ENCODE results near the gene SULT1B1. TPM values are rescaled to one million over a fixed set of nuclear protein-coding genes. Genes with fewer than 3 reads are reported as not detected.

SULT1B1 gene
- total RNA-seq, 1 experiment from 2014 or later = 0.04 TPM

GRCh38 chr4:69780141-69780540 is 19.7 kb upstream of the SULT1B1 start:
- H3K36me3 Mint-ChIP-seq = no peaks in the 10 kb centered on the region
- no peaks in the 10 kb centered on the region for H3K27me3 Mint-ChIP-seq (ENCODE audit: low read depth)
- DNase-seq (ENCODE audit: low spot score) (no peak), ATAC-seq (no peak)
- H3K4me1 Mint-ChIP-seq = peaks cover 3% of the 10 kb centered on the region
- H3K27ac Mint-ChIP-seq = no peak overlapping the region
- CTCF ChIA-PET = no interaction called here
- POLR2A ChIA-PET = no interaction called here
- TF ChIP-seq CREB1 (CRISPR knock-in tag; IDR thresholded peaks at IDR 0.05) (no peak), CBFB (CRISPR knock-in tag; IDR thresholded peaks at IDR 0.05; ENCODE audit: low read depth) (no peak), FOXK1 (CRISPR knock-in tag; IDR thresholded peaks at IDR 0.05) (no peak), SOX15 (CRISPR knock-in tag; IDR thresholded peaks at IDR 0.05) (no peak), ZNF232 (CRISPR knock-in tag; IDR thresholded peaks at IDR 0.05) (no peak), ESRRA (CRISPR knock-in tag; IDR thresholded peaks at IDR 0.05; ENCODE audit: borderline replicate concordance) (no peak)
- TF ChIP-seq, protein P1, sequence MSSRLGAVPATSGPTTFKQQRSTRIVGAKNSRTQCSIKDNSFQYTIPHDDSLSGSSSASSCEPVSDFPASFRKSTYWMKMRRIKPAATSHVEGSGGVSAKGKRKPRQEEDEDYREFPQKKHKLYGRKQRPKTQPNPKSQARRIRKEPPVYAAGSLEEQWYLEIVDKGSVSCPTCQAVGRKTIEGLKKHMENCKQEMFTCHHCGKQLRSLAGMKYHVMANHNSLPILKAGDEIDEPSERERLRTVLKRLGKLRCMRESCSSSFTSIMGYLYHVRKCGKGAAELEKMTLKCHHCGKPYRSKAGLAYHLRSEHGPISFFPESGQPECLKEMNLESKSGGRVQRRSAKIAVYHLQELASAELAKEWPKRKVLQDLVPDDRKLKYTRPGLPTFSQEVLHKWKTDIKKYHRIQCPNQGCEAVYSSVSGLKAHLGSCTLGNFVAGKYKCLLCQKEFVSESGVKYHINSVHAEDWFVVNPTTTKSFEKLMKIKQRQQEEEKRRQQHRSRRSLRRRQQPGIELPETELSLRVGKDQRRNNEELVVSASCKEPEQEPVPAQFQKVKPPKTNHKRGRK (CRISPR knock-in tag; IDR thresholded peaks at IDR 0.05; ENCODE audit: borderline replicate concordance) = no peak
- no peak overlapping the region for H3K4me3 Mint-ChIP-seq
- H3K9me3 Mint-ChIP-seq = peaks cover 6% of the 10 kb centered on the region; the same call in 1 of the 2 replicates

DNA sequence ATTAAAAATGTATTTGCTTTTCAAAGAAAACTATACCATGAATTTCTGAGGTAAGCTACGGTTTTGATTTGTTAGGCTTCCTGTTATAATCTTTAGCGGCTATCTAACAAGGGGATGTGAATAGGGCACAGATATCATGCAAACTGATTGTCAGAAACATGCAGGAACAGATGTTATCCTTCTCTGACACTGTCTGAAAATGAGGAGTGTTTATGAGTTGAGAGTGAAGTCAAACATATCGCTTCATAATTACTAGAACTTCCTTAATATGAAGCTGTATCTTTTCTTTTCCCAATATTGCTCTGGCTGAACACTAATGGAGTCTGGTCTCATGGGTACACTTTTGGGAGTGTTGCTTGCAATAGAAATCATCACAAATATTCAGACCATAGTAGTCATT is 16.3 kb upstream of the SULT1B1 start:
- Mint-ChIP-seq H3K4me3 (no peak overlapping the region), H3K4me1 (peaks cover 6% of the 10 kb centered on the region), H3K27me3 (ENCODE audit: low read depth) (no peaks in the 10 kb centered on the region), H3K36me3 (no peaks in the 10 kb centered on the region), H3K9me3 (no peaks in the 10 kb centered on the region), H3K27ac (no peak overlapping the region)
- ChIA-PET CTCF (interaction anchor here (0.6 kb wide), 1 partner anchor 1233 kb away, joined by 3 read pairs; no protein-coding TSS in a partner anchor), POLR2A (no interaction called here)
- ATAC-seq (no peak), DNase-seq (ENCODE audit: low spot score) (no peak)
- no peak for TF ChIP-seq ZNF671 (CRISPR knock-in tag; IDR thresholded peaks at IDR 0.05)
- TF ChIP-seq NR2C2 (CRISPR knock-in tag; IDR thresholded peaks at IDR 0.05) = no peak
- TF ChIP-seq KAT7 (CRISPR knock-in tag; IDR thresholded peaks at IDR 0.05; ENCODE audit: borderline replicate concordance) = no peak
- TF ChIP-seq MYBL2 (CRISPR knock-in tag; IDR thresholded peaks at IDR 0.05) = no peak
- TF ChIP-seq ELF4 (CRISPR knock-in tag; IDR thresholded peaks at IDR 0.05; ENCODE audit: low read depth) = no peak
- TF ChIP-seq, protein P2, sequence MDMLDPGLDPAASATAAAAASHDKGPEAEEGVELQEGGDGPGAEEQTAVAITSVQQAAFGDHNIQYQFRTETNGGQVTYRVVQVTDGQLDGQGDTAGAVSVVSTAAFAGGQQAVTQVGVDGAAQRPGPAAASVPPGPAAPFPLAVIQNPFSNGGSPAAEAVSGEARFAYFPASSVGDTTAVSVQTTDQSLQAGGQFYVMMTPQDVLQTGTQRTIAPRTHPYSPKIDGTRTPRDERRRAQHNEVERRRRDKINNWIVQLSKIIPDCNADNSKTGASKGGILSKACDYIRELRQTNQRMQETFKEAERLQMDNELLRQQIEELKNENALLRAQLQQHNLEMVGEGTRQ (CRISPR knock-in tag; IDR thresholded peaks at IDR 0.05) = no peak
- TF ChIP-seq PRRX2 (CRISPR knock-in tag; IDR thresholded peaks at IDR 0.05) = no peak

DNA sequence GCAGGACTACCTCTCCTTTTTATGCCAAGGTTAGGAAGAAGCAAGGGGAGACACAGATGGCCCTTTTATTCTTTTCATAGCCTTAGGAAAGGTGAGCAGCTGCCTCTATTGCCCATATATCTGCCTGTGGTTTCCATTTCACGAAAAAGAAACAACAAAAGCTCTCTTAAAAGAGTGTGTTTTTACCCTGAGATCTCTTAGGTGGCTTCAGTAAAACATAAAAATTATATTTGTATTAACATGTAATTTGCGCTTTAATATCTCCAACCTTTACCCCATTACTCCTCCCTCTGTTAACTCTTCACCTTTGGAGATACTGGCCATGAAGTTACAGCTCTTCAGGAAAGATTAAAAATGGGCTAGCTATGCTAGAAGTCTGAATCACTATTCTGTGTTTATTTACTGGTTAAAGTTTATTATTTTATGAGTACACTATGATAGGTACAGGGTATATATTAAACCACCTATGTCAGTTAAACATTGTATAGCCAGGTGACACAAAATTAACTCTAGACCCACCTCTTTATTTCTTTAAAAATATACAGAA is 15.0 kb upstream of the SULT1B1 start:
- no peak overlapping the region for H3K4me3 Mint-ChIP-seq
- DNase-seq (ENCODE audit: low spot score) (no peak), ATAC-seq (no peak)
- H3K4me1 Mint-ChIP-seq = peaks cover 2% of the 10 kb centered on the region; the same call in 1 of the 2 replicates
- ChIA-PET POLR2A (no interaction called here), CTCF (no interaction called here)
- no peaks in the 10 kb centered on the region for H3K9me3 Mint-ChIP-seq
- no peaks in the 10 kb centered on the region for H3K27me3 Mint-ChIP-seq (ENCODE audit: low read depth)
- H3K27ac Mint-ChIP-seq = no peak overlapping the region
- H3K36me3 Mint-ChIP-seq = no peaks in the 10 kb centered on the region
- TF ChIP-seq RORB (CRISPR knock-in tag; IDR thresholded peaks at IDR 0.05) = no peak
- no peak for TF ChIP-seq SOX15 (CRISPR knock-in tag; IDR thresholded peaks at IDR 0.05)
- no peak for TF ChIP-seq JUN (CRISPR knock-in tag; IDR thresholded peaks at IDR 0.05)
- no peak for TF ChIP-seq TCF7 (CRISPR knock-in tag; IDR thresholded peaks at IDR 0.05; ENCODE audit: low read depth)
- no peak for TF ChIP-seq NR3C1 (CRISPR knock-in tag; conservative IDR thresholded peaks at IDR 0.05; ENCODE audit: low read depth)
- TF ChIP-seq ZNF317 (CRISPR knock-in tag; IDR thresholded peaks at IDR 0.05; ENCODE audit: borderline replicate concordance, low read depth) = no peak
- TF ChIP-seq ELF4 (CRISPR knock-in tag; IDR thresholded peaks at IDR 0.05; ENCODE audit: low read depth) = no peak
- TF ChIP-seq MAX (CRISPR knock-in tag; IDR thresholded peaks at IDR 0.05) = no peak
- TF ChIP-seq, protein P3, sequence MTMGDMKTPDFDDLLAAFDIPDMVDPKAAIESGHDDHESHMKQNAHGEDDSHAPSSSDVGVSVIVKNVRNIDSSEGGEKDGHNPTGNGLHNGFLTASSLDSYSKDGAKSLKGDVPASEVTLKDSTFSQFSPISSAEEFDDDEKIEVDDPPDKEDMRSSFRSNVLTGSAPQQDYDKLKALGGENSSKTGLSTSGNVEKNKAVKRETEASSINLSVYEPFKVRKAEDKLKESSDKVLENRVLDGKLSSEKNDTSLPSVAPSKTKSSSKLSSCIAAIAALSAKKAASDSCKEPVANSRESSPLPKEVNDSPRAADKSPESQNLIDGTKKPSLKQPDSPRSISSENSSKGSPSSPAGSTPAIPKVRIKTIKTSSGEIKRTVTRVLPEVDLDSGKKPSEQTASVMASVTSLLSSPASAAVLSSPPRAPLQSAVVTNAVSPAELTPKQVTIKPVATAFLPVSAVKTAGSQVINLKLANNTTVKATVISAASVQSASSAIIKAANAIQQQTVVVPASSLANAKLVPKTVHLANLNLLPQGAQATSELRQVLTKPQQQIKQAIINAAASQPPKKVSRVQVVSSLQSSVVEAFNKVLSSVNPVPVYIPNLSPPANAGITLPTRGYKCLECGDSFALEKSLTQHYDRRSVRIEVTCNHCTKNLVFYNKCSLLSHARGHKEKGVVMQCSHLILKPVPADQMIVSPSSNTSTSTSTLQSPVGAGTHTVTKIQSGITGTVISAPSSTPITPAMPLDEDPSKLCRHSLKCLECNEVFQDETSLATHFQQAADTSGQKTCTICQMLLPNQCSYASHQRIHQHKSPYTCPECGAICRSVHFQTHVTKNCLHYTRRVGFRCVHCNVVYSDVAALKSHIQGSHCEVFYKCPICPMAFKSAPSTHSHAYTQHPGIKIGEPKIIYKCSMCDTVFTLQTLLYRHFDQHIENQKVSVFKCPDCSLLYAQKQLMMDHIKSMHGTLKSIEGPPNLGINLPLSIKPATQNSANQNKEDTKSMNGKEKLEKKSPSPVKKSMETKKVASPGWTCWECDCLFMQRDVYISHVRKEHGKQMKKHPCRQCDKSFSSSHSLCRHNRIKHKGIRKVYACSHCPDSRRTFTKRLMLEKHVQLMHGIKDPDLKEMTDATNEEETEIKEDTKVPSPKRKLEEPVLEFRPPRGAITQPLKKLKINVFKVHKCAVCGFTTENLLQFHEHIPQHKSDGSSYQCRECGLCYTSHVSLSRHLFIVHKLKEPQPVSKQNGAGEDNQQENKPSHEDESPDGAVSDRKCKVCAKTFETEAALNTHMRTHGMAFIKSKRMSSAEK (CRISPR knock-in tag; IDR thresholded peaks at IDR 0.05; ENCODE audit: borderline replicate concordance) = no peak
- TF ChIP-seq EMX1 (CRISPR knock-in tag; IDR thresholded peaks at IDR 0.05) = no peak
- TF ChIP-seq CBFB (CRISPR knock-in tag; IDR thresholded peaks at IDR 0.05; ENCODE audit: low read depth) = no peak
- no peak for TF ChIP-seq CTCF (IDR thresholded peaks at IDR 0.05)
- TF ChIP-seq, protein P4, sequence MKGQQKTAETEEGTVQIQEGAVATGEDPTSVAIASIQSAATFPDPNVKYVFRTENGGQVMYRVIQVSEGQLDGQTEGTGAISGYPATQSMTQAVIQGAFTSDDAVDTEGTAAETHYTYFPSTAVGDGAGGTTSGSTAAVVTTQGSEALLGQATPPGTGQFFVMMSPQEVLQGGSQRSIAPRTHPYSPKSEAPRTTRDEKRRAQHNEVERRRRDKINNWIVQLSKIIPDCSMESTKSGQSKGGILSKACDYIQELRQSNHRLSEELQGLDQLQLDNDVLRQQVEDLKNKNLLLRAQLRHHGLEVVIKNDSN (CRISPR knock-in tag; IDR thresholded peaks at IDR 0.05) = no peak
- TF ChIP-seq IRF2 (CRISPR knock-in tag; IDR thresholded peaks at IDR 0.05; ENCODE audit: borderline replicate concordance, low read depth) = no peak

All from WTC11 (cell line).